ENCODE results near the gene NDUFC1. TPM values are rescaled to one million over a fixed set of nuclear protein-coding genes. Genes with fewer than 3 reads are reported as not detected.

The NDUFC1 gene
- total and polyA plus RNA-seq, 2 donors (not counting 1 experiment from before 2014, with no cell fraction given) = 16.9 to 19.1 TPM

GRCh38 chr4:139279760-139280620 lies 22.3 kb downstream of the NDUFC1 start, which contains the start of gene MGARP:
Gene MGARP, minus strand, starts transcription at chr4:139280225. Its CDS starts 67 bp downstream, at chr4:139280158.
- Histone ChIP-seq H3K79me2 (ENCODE audit: control insufficient read depth, insufficient read depth, low read length) (no peaks in the 10 kb centered on the region), H4K20me1 (ENCODE audit: control insufficient read depth, insufficient read depth, low read length, poor library complexity, severe bottlenecking) (no peaks in the 10 kb centered on the region), H3K9ac (ENCODE audit: low read length) (peak within 1 kb of the TSS; percentile 63), H2AFZ (ENCODE audit: insufficient read depth, low read depth, low read length, poor library complexity, severe bottlenecking) (peak within 1 kb of the TSS; percentile 77), H3K4me3 (ENCODE audit: control extremely low read depth in 1 of 5, extremely low read depth in 1 of 5, insufficient read depth in 1 of 5, low read depth in 2 of 5, low read length in 4 of 5) (peak within 1 kb of the TSS; percentile 32 to 75 (median 56)), H3K27me3 (replicated peaks in 1 of 4; ENCODE audit: control extremely low read depth in 1 of 4, control insufficient read depth in 3 of 4, insufficient read depth in 4 of 4, low read length in 3 of 4) (peaks cover 0 to 38% (median 32%) of the 10 kb centered on the region in 4 experiments), H3K9me3 (ENCODE audit: control extremely low read depth in 1 of 3, control insufficient read depth in 2 of 3, insufficient read depth in 1 of 3, low read length in 2 of 3) (peaks cover 2 to 13% (median 4%) of the 10 kb centered on the region in 3 donors), H3K27ac (ENCODE audit: low read length in 2 of 2) (no peak within 1 kb of the TSS), H3K36me3 (replicated peaks in 1 of 2; ENCODE audit: control extremely low read depth in 1 of 2, control insufficient read depth in 1 of 2, extremely low read depth in 1 of 2, insufficient read depth in 2 of 2, low read length in 1 of 2) (no peaks in the 10 kb centered on the region), H3K4me1 (ENCODE audit: control insufficient read depth in 2 of 2, insufficient read depth in 2 of 2, low read length in 2 of 2) (peaks cover 17 to 19% of the 10 kb centered on the region in 2 donors), H3K4me2 (replicated peaks; ENCODE audit: low read depth, low read length, poor library complexity, severe bottlenecking) (peak within 1 kb of the TSS; percentile 93)
- Mint-ChIP-seq H3K27me3 (peaks cover 40% of the 10 kb centered on the region), H3K4me1 (peaks cover 18% of the 10 kb centered on the region), H3K9me3 (ENCODE audit: insufficient read depth) (peaks cover 4% of the 10 kb centered on the region), H3K27ac (no peak within 1 kb of the TSS), H3K4me3 (peak within 1 kb of the TSS; percentile 88)
- ChIA-PET CTCF (interaction anchor here (0.6 to 5.2 kb wide), 6 partner anchors 15 to 180 kb away, joined by 3 to 25 read pairs (median 4); no protein-coding TSS in a partner anchor), POLR2A (interaction anchor here (0.5 kb wide), 1 partner anchor 77 kb away, joined by 6 read pairs; no protein-coding TSS in a partner anchor)
- intact Hi-C loops (cut with micrococcal nuclease) = loop anchor here (2.0 kb wide), 2 partner anchors 13 to 21 kb away; partner anchors contain the start of gene NAA15
- TF ChIP-seq EZH2 (IDR thresholded peaks at IDR 0.05; ENCODE audit: borderline replicate concordance, insufficient read depth, low read depth, low read length, poor library complexity, severe bottlenecking) = peak; percentile 73
- TF ChIP-seq CTCF (IDR thresholded peaks at IDR 0.05) = no peak
- ATAC-seq (ENCODE audit: low read depth) (peak; percentile 74), DNase-seq (peak; percentile 53)
- WGBS (ENCODE audit: insufficient coverage) = 5% methylated on average over 44 of the region's 51 CpGs
